ENCODE measurements around the gene TJP1. TPM values are rescaled to one million over a fixed set of nuclear protein-coding genes. Genes with fewer than 3 reads are reported as not detected.
"Not testable (repeated sequence)": the region's sequence is repeated elsewhere in the genome, so short reads cannot be mapped to it uniquely, and the experiment has no call there.

TJP1 gene
- total and polyA plus RNA-seq, 9 donors = 36.0 to 57.6 (median 43.4) TPM

GRCh38 chr15:29677455-29677854, 144.8 kb downstream of the TJP1 start:
- peaks cover 13% of the 10 kb centered on the region for H3K27me3 ChIP-seq (ENCODE audit: control insufficient read depth, insufficient read depth, low read length)
- H3K36me3 ChIP-seq (ENCODE audit: control insufficient read depth, insufficient read depth, low read length) = no peaks in the 10 kb centered on the region
- H3K9me3 ChIP-seq (replicated peaks; ENCODE audit: control insufficient read depth, low read depth, low read length) = no peaks in the 10 kb centered on the region
- 78% methylated on average over 4 of the region's 4 CpGs for WGBS (ENCODE audit: insufficient coverage)
- H3K4me3 ChIP-seq (ENCODE audit: low read length) = no peak overlapping the region
- H3K4me1 ChIP-seq (ENCODE audit: control insufficient read depth, insufficient read depth, low read length) = peaks cover 13% of the 10 kb centered on the region
- H3K27ac ChIP-seq (ENCODE audit: low read length) = no peak overlapping the region
- no peak for DNase-seq

DNA sequence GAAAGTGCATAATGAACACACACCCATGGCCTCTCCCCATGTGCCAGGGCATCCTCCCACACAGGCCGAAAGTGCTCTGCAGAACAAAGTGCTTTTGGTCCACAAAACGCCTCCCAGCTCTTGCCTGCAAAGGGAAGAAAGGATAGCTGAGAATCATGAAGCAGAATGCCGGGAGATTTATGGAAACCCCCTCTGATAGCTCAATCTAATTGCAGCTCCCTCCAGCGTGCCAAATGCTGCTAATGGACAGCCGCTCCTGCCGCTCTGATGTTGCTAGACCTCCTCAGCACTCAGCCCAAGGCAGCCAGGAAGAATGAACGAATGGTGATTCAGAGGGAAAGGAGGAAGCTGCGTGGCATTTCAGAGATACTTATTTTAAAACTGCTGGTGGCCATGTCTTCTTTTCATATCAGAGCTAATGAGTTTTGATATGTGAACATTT, 145.3 kb downstream of the TJP1 start:
- Histone ChIP-seq H3K27me3 (ENCODE audit: control insufficient read depth, insufficient read depth, low read length) (peaks cover 13% of the 10 kb centered on the region), H3K9me3 (replicated peaks; ENCODE audit: control insufficient read depth, low read depth, low read length) (no peaks in the 10 kb centered on the region), H3K4me3 (ENCODE audit: low read length) (no peak overlapping the region), H3K4me1 (ENCODE audit: control insufficient read depth, insufficient read depth, low read length) (peaks cover 13% of the 10 kb centered on the region), H3K36me3 (ENCODE audit: control insufficient read depth, insufficient read depth, low read length) (no peaks in the 10 kb centered on the region), H3K27ac (ENCODE audit: low read length) (no peak overlapping the region)
- DNase-seq = no peak
- 61% methylated on average over 3 of the region's 8 CpGs for WGBS (ENCODE audit: insufficient coverage)

DNA sequence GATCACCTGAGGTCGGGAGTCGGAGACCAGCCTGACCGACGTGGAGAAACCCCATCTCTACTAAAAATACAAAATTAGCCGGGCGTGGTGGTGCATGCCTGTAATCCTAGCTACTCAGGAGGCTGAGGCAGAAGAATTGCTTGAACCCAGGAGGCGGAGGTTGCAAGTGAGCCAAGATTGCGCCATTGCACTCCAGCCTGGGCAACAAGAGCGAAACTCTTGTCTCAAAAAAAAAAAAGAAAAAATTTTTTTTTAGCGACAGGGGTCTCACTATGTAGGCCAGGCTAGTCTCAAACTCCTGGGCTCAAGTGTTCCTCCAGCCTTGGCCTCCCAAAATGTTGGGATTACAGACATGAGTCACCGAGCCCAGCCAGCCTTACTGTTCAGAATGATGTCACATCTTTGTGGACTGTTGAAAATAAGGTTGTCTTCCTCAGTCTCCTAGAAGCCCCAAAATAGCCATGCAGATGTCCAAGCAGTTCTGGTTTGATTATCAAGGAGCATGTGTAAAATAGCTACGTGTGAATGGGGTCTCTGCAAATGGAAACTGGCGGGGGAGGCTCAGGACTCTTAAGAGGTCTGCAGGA, 145.8 kb downstream of the TJP1 start:
- not testable (repeated sequence) for H3K27ac ChIP-seq (ENCODE audit: low read length); DNase-seq; H3K4me3 ChIP-seq (ENCODE audit: low read length); H3K36me3 ChIP-seq (ENCODE audit: control insufficient read depth, insufficient read depth, low read length); H3K9me3 ChIP-seq (replicated peaks; ENCODE audit: control insufficient read depth, low read depth, low read length)
- Histone ChIP-seq H3K4me1 (ENCODE audit: control insufficient read depth, insufficient read depth, low read length) (peaks cover 13% of the 10 kb centered on the region), H3K27me3 (ENCODE audit: control insufficient read depth, insufficient read depth, low read length) (peaks cover 13% of the 10 kb centered on the region)
- 93% methylated on average over 4 of the region's 13 CpGs for whole genome bisulfite sequencing (ENCODE audit: insufficient coverage)

DNA sequence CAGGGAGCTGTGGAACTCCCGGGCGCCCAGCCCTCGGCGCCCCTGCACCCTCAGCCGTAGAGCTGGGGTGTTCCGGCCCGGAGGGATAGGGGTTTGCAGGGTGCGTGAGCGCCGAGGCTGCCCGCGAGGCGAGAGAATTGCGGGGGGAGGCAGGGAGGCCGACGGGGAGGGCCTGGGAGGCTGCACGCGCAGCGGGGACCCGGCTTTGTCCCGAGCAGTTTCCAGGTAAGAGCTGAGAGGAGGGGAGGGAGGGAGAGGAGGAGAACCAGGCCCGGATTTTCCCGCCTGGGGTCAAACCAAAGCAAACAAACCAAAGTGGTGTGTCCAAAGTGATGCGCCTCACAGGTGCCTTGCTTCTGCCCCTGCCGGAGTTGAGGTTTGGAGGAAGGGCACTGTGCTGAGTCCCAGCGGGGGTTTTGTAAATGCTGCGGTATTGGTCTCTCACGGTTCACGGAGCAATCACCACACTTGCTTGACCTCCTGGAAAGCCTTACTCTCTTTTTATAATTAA, 146.4 kb downstream of the TJP1 start:
- no peak for DNase-seq
- Histone ChIP-seq H3K4me3 (ENCODE audit: low read length) (no peak overlapping the region), H3K9me3 (replicated peaks; ENCODE audit: control insufficient read depth, low read depth, low read length) (no peaks in the 10 kb centered on the region), H3K4me1 (ENCODE audit: control insufficient read depth, insufficient read depth, low read length) (peaks cover 13% of the 10 kb centered on the region), H3K27me3 (ENCODE audit: control insufficient read depth, insufficient read depth, low read length) (peaks cover 13% of the 10 kb centered on the region), H3K27ac (ENCODE audit: low read length) (no peak overlapping the region), H3K36me3 (ENCODE audit: control insufficient read depth, insufficient read depth, low read length) (no peaks in the 10 kb centered on the region)
- 36% methylated on average over 25 of the region's 29 CpGs for WGBS (ENCODE audit: insufficient coverage)

GRCh38 chr15:29674661-29675533, 147.4 kb downstream of the TJP1 start:
- H3K9me3 ChIP-seq (replicated peaks; ENCODE audit: control insufficient read depth, low read depth, low read length) = no peaks in the 10 kb centered on the region
- peaks cover 13% of the 10 kb centered on the region for H3K27me3 ChIP-seq (ENCODE audit: control insufficient read depth, insufficient read depth, low read length)
- peaks cover 10% of the 10 kb centered on the region for H3K4me1 ChIP-seq (ENCODE audit: control insufficient read depth, insufficient read depth, low read length)
- peak; percentile 48 for DNase-seq
- 0% methylated on average over 61 of the region's 74 CpGs for WGBS (ENCODE audit: insufficient coverage)
- no peaks in the 10 kb centered on the region for H3K36me3 ChIP-seq (ENCODE audit: control insufficient read depth, insufficient read depth, low read length)
- H3K4me3 ChIP-seq (ENCODE audit: low read length) = peak overlapping the region; percentile 36
- H3K27ac ChIP-seq (ENCODE audit: low read length) = no peak overlapping the region

DNA sequence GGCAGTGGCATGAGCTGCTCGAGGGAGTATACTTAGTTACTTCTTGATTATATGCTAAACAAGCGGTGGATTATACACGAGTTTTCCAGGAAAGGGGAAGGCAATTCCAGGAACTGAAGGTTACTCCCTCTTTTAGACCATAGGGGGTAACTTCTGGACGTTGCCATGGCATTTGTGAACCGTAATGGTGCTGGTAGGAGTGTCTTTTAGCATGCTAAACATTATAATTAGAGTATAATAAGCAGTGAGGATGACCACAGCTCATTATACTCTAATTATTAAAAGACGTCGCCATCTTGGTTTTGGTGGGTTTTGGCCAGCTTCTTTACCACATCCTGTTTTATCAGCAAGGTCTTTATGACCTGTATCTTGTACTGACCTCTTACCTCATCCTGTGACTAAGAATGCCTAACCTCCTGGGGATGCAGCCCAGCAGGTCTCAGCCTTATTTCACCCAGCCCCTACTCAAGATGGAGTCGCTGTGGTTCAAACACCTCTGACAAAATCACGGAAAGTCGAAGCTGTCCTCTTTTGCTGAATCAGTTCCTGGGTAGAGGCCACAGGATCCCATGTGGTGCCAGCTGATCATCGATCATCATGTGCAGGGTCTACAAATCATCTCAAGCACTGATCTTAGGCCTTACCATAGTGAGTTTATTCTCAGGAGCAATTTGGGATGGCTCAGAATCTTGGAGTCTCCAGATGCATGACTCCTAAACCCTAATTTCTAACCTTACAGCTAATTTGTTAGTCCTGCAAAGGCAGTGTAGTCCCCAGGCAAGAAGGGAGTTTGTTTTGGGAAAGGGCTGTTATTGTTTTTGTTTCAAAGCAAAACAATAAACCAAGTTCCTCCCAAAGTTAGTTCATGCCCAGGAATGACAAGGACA, 149.1 kb downstream of the TJP1 start:
- 88% methylated on average over 6 of the region's 11 CpGs for WGBS (ENCODE audit: insufficient coverage)
- no peak for DNase-seq
- Histone ChIP-seq H3K4me1 (ENCODE audit: control insufficient read depth, insufficient read depth, low read length) (peaks cover 10% of the 10 kb centered on the region), H3K27ac (ENCODE audit: low read length) (no peak overlapping the region), H3K4me3 (ENCODE audit: low read length) (no peak overlapping the region), H3K36me3 (ENCODE audit: control insufficient read depth, insufficient read depth, low read length) (no peaks in the 10 kb centered on the region), H3K9me3 (replicated peaks; ENCODE audit: control insufficient read depth, low read depth, low read length) (no peaks in the 10 kb centered on the region), H3K27me3 (ENCODE audit: control insufficient read depth, insufficient read depth, low read length) (peaks cover 13% of the 10 kb centered on the region)

- Histone ChIP-seq H3K27me3 (ENCODE audit: control insufficient read depth, insufficient read depth, low read length) (peaks cover 13% of the 10 kb centered on the region), H3K27ac (ENCODE audit: low read length) (no peak overlapping the region), H3K4me3 (ENCODE audit: low read length) (no peak overlapping the region), H3K9me3 (replicated peaks; ENCODE audit: control insufficient read depth, low read depth, low read length) (no peaks in the 10 kb centered on the region), H3K36me3 (ENCODE audit: control insufficient read depth, insufficient read depth, low read length) (no peaks in the 10 kb centered on the region), H3K4me1 (ENCODE audit: control insufficient read depth, insufficient read depth, low read length) (peaks cover 3% of the 10 kb centered on the region)
- WGBS (ENCODE audit: insufficient coverage) = 76% methylated on average over 2 of the region's 5 CpGs
- no peak for DNase-seq
These were observed 149.8 kb downstream of the TJP1 start for GRCh38 chr15:29672446-29672845.

GRCh38 chr15:29672046-29672445, 150.2 kb downstream of the TJP1 start:
- H3K27me3 ChIP-seq (ENCODE audit: control insufficient read depth, insufficient read depth, low read length) = peaks cover 13% of the 10 kb centered on the region
- H3K9me3 ChIP-seq (replicated peaks; ENCODE audit: control insufficient read depth, low read depth, low read length); H3K4me3 ChIP-seq (ENCODE audit: low read length); DNase-seq; H3K4me1 ChIP-seq (ENCODE audit: control insufficient read depth, insufficient read depth, low read length); H3K27ac ChIP-seq (ENCODE audit: low read length); H3K36me3 ChIP-seq (ENCODE audit: control insufficient read depth, insufficient read depth, low read length): not testable (repeated sequence)
- WGBS (ENCODE audit: insufficient coverage) = 60% methylated on average over 1 of the region's 7 CpGs

DNA sequence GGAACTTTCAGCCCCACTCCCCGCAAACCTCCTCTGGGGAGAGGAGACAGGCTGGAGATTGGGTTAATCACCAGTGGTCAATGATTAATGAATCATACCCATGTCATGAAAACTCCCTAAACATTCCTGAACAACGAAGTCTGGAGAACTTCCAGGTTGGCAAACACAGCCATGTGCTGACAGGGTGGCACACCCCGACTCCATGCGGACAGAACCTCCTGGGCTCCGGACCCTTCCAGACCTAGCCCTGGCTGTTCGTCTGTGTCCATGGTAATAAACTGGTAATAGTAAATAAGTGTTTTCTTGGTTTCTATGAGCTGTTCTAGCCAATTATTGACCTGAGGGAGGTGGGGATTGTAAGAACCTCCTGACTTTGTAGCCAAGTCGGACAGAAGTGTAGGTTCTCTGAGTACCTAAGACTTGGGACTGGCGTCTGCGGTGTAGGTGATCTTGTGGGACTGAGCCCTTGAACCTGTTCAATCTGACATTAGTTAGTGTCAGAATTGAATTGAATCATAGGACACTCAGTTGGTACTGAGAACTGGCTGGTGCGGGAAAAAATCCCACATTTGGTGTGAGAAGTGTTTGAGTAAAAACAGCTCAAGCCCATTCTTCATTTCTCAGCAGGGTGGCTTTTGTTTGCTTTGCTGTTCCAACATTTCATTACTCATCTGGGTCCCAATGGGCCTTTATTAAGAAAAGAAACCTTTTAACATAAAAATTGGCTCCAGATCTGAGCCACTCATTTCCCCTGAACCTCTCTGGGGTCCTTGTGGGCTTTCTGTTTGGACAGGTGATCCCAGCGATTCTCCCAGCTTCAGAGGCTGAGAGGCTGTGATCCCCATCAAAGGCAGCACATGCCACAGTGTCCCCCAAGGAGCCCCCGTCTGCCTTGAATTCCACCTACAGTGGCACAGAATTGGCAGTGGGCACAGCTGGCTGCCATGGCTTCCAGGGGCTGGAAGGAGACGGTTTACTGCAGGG, 151.0 kb downstream of the TJP1 start:
- no peak for DNase-seq
- Histone ChIP-seq H3K27me3 (ENCODE audit: control insufficient read depth, insufficient read depth, low read length) (peaks cover 13% of the 10 kb centered on the region), H3K4me1 (ENCODE audit: control insufficient read depth, insufficient read depth, low read length) (peaks cover 3% of the 10 kb centered on the region), H3K36me3 (ENCODE audit: control insufficient read depth, insufficient read depth, low read length) (no peaks in the 10 kb centered on the region), H3K27ac (ENCODE audit: low read length) (no peak overlapping the region), H3K4me3 (ENCODE audit: low read length) (no peak overlapping the region), H3K9me3 (replicated peaks; ENCODE audit: control insufficient read depth, low read depth, low read length) (no peaks in the 10 kb centered on the region)
- 72% methylated on average over 9 of the region's 13 CpGs for WGBS (ENCODE audit: insufficient coverage)

Data from muscle of leg (tissue), 11 donors.